AG10803 (cell line): ENCODE measurements around the gene ATF4.
A peak's percentile ranks its signal among the peaks of the same experiment; 100 is the strongest.

ENCODE experiments used
- DNase-seq: peaks from one replicate; pipeline ENCODE4 v3.0.0; 2010; ENCODE audit warnings: low read depth
- H3K4me3 ChIP-seq: 2 replicates; pipeline ENCODE4 v1.5.1; 2011; ENCODE audit warnings: mild to moderate bottlenecking, low read length, control low read depth
- CTCF ChIP-seq: conservative IDR thresholded peaks from 2 replicates; pipeline ENCODE4 v1.5.1; 2011; ENCODE audit warnings: mild to moderate bottlenecking, low read length, control low read depth, inconsistent platforms

The ATF4 gene

GRCh38 chr22:39520226-39521105, at the start of gene ATF4:
Gene ATF4 (plus strand): TSS chr22:39520562. CDS start chr22:39521446, 884 bp downstream.
- no peak for TF ChIP-seq CTCF
- peak within 1 kb of the TSS; percentile 94 for H3K4me3 ChIP-seq
- peak; percentile 100 for DNase-seq

DNA sequence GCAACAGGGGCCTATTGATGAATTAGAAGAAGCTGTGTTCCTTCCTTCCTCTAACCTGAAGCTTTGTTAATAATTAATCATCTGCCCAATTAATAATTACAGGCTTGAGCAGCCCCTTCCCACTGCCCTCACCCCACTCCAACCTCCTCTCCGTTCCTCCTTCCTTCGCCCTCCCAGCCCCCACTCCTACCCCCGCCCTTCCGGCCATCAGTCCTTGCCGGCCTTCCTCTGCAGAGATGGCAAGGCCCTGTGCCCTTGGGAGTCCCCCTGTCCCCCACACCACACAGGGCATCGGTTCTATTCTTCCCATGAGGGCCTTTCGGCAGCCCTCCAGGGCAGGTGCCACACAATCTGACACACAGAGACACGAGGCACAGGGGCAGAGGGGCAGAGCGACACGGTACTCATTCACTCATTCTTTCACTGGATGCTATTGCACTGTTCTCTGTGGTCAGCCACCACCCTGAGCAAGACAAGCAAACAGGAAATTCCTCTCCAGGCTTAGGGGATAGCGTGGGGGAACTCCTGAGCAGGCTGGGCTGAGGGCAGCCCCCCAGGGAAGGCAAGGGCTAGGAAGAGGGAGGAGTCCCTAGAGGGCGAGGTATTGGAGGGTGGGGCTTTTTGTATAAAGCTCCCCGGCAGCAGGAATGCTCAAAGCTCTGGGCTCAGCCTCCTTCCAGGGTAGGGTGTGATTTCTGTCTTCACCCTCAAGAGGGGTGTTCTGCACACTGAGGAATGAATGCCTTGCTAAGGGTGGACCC, 48.8 kb upstream of the ATF4 start:
- no peak for TF ChIP-seq CTCF
- no peak overlapping the region for H3K4me3 ChIP-seq
- peak; percentile 51 for DNase-seq

DNA sequence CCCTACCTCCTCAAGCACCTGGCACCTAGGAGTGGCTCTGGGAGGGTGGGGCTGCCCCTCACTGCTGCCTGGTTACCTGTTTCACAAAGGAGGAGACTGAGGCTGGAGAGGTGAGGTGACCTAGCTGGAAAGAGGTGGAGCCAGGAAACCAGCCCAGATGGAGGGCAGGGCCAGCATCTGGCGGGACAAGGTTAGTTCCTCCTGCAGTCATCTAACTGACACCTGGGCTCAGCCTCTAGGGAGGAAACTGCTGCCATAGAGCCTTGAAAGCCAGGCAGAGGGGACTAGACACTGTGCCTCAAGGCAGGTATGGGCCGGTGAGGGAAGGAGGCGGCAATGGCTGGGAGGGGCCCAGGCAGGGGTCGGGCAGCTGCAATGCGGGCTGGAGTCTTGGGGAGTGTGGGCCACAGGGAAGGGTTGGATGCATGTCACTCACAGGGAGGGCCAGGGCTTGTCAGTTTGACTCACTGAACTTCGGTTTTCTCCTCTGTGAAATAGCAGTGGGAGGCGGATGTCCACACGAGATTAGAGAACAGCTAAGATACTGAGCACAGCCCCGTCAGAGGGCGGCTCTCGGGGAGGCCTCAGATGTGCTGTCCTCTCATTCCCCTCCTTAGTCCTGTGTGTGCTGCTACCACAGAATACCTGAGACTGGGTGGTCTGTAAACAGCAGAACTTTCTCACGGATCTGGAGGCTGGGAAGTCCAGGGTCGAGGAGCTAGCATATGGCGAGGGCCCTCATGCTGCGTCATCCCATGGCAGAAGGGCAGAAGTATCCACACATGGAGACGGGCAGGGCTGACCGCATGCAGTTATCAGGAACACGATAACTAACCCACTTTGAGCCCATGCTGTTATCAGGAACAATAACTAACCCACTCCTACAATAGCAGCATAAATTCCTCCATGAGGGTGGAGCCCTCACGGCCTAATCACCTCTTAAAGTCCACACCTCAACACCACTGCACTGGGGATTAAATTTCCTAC, 47.5 kb upstream of the ATF4 start:
- no peak for DNase-seq
- H3K4me3 ChIP-seq: no peak overlapping the region
- no peak for TF ChIP-seq CTCF

- no peak overlapping the region for H3K4me3 ChIP-seq
- TF ChIP-seq CTCF: no peak
- DNase-seq: no peak
These were observed 46.5 kb upstream of the ATF4 start for GRCh38 chr22:39473851-39474250.

DNA sequence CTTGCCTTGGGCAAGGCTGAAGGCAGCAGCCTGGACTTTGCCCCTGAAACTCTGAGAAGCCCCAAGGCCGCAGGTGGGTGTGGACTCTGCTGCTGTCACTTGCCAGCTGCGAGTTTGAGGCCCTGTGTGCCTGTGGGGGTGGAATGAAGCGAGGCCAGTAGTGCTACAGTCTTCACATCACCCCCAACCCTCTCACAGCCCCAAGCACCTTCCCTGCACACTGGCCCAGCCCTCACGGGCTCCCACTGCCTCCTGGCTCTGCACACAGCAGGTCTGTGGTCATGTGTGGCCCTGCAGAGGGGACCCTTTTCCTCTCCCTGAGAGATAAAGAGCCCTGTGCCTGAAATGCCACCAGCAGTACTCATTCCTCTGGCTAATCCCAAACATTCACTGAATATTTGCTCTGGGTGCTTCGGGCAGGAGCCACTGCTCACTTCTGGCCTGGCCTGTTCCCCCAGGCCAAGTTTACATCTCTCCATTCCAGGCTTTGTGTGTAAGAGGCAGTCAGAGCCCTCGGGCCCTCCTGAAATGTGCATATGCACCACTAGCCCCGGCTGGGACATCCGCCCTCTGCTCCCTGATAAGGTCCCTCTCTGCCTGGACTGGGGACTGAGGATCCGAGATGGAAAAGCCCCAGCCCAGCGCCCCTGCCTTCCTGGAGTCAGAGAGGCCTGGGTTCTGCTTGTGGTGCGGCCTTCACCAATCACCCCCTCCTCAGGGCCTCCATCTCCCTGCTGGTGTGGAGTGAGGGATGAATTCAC, 45.8 kb upstream of the ATF4 start:
- peak; percentile 27 for DNase-seq
- H3K4me3 ChIP-seq: no peak overlapping the region
- no peak for TF ChIP-seq CTCF

DNA sequence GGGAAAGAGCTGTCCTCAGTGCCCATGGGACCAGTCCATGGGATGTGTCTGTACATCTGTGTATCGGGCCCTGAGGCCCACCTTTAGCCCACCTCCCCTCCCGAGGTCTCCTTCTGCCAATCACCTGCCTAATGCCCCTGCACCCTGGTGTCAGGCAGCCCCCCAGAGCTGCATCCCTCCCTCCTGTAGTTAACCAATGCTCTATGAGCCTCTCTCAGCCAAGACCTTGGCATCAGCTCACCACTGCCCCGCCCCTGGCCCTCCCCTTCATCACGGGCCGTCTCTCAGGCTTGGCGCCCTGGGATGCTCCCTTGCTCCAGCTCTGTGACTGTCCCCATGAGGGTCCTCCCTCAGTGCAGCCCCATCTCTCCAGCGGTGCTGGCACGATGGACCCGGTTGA, 45.0 kb upstream of the ATF4 start:
- TF ChIP-seq CTCF: no peak
- H3K4me3 ChIP-seq: no peak overlapping the region
- no peak for DNase-seq
